Ureter (tissue), 1 donor: ENCODE results near the gene PLXDC2. TPM values are rescaled to one million over a fixed set of nuclear protein-coding genes. Genes with fewer than 3 reads are reported as not detected.

Experiments used
- DNase-seq: peaks from one replicate; pipeline ENCODE4 v3.0.0-alpha.2; 2020; ENCODE audit warnings: low spot score
- total RNA-seq: library from RNA; stranded (reverse); gene quantifications from one replicate; pipeline ENCODE4 v1.2.4, GENCODE V29; 2023
- donor health status: DM: yes; HTN: yes; CAD: no.

PLXDC2 gene
- total RNA-seq, 1 donor from 2014 or later, result 48.7 TPM

DNA sequence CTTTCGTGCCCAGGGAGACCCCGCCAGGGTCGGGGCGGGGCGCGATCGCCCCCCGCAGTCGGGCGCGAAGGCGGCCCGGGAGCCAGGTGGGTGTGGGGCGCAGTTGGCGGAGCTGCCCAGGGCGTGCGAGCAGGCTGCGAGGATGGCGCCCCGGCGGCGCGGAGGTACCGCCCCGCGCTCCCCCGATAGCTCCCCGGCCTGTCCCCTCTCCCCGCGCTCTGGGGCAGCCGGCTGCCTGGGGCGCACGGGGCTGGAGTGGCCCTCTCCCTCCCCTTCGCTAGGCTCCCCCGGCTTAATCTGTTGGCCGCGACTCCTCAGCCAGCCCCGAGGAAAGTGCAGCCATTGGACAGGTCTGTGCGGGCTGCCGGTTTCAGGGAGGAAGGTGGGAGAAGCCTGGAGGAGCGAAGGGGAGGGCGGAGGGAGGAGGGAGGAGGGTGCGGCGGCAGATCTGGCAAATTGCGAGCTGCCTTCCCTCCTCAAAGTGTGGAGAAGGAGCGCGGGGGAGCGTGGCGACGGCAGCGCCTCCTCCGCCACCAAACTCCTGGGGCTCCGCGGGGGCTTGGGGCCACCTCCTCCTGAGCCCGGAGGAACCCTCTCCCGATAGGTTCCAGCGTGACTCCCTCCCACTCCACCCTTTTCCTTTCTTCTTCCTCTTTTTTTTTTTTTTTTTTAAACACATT lies 361 bp upstream of the PLXDC2 start:
- peak; percentile 85 for DNase-seq

DNA sequence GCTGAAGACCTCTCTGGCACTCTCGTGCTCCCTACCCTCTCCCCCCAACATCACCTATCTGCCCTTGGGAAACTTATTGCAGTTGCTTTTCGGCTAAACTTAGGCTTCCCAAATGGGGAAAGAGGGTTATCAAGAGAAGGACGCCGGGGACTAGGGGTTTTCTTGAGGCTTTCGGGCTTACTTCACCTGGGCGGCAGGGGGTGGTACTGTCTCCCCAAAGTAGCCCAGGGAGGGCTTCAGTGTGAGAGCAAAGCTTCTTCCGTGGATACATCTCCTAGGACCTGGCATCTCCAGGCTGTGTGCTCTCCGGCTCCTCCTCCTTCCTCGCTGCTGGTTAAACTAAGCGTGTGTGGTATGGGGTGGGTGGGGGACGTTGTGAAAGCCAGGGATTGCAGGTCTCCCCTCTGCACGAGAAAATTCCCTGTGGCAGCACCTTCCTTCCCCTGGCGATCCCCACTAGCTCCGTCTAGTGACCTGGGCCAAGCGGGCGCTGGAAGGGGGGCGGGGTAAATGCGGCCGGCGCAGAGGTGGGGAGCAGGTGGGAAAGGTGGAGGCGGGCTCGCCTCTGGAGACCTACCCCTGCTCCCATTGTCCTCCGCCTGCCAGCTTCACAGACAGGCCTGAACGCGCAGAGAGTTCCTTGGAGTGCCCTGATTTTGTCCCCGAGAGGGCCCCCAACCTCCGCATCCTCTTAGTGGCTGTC lies 1.1 kb downstream of the PLXDC2 start:
- peak; percentile 50 for DNase-seq

DNA sequence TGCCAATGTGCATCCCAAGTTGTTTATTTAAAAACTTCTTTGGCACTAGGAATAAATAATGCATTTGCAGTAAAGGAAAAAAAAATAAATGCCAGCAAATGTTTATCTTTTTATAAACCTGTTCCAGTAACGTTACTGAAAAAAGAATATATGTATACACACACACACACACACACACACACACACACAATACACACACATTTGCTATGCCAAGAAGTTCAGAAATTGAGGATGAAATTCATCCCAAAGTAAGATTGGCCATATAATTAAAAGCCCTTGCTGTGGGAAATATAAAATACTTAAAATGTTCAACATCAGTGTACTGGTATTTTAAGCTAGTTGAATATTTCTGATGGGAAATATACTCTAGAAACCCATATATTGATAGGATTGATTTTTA lies 2.6 kb downstream of the PLXDC2 start:
- DNase-seq, result no peak

DNA sequence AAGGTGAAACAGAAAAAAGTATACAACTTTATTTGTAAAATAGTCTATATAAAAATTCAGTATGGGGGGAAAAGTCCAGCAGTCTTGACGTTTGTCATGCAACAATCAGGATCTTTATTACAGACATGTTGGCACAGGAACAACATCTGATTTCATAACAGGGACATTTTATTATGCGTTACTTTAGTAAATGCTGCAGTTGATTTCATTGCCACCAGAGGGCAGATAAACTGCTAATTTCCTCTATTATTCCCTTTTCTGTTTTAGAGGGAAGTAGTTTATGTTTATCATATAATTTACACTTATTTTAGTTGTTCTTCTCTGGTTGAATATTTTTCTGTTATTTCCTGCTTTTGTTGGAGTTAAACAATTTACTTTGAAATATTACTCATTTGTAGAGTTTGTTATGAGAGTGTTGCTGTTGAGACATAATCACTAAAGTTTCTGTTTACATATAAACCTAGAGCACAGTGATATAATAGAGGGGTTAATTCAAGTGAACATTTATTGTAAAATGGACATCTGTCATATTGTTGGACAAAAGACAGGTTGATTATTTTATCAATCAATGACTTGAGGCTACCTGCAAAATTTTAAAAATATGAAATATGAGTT lies 3.3 kb downstream of the PLXDC2 start:
- DNase-seq, result peak; percentile 61

DNA sequence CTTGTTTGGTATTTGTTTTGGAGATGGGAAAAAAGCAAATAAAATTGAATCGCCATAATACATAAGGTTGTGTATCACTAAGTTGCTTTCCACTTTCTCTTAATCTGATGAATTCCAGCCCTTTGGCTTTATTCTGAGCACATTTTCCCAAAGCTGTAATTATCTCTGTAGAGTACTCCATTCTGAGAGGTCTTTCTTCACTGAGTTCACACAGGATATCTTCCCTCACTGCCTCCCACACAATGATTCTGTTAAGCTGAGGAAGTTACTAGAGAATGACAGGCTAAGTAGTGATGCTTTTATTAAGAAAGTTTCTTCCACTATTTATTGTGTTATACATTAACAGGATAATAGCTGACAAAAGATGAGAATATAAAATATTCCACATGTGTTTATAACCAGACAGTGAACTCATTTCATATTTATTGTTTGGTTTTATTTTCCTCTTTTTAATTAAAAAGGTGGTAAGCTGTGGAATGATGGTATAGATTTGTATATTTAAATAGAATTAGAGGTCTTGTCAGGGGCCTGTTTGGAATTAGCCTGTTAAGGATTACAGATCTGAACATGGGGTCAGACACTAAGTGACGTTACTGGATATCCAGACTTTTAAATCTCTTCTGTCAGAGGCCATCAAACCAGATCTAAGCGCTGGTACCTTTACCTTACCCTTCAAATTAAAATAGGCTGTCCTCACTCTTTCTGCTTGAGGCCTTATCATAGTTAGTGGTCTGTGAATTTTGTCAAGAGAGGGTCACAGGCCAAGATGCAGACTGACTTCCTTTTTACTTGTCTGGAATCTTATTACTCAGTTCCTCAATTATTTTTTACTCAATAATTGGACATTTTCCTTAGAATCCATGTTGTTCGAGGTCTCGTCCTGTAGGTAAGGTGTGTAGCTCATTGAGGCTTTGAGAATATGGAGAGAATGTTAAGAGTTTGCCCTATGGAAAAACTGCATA lies 8.4 kb downstream of the PLXDC2 start:
- DNase-seq, result no peak

DNA sequence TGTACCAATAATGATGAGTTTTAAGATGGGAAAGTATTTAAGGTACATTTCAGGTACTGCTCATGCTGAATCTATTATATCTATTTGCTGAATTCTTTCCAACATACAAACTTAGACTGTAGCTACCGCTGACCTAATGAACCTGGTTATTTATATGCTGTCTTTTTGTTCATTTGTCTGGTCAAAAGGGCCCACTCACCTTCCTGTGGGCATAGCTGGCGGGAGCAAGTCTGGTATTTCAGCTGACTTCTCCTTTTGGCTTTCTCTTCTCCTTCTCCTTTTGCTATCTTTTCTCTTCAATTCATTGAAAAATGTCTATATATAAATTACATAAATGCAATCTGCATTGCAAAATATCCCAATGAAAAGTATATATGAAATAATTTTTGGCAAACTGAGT lies 9.5 kb downstream of the PLXDC2 start:
- DNase-seq, result no peak

DNA sequence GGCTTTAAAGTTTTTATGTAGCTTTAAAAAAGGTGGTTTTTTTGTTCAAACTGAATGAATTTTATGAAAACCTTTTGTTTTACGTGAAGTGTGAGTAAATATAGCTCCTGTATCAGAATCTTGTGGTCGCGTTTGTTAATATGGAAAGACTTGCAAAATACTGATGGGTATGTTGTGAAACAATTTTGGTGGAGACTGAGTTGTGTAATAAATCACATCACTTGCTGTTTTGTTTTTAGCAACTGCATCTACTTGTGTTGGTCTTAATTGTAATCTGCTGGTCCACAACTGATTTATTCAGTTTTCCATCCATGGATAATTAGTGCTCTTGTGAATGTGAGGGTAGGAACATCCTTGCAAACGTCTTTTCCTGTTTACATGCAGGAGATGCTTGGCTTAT lies 10.5 kb downstream of the PLXDC2 start:
- no peak for DNase-seq

DNA sequence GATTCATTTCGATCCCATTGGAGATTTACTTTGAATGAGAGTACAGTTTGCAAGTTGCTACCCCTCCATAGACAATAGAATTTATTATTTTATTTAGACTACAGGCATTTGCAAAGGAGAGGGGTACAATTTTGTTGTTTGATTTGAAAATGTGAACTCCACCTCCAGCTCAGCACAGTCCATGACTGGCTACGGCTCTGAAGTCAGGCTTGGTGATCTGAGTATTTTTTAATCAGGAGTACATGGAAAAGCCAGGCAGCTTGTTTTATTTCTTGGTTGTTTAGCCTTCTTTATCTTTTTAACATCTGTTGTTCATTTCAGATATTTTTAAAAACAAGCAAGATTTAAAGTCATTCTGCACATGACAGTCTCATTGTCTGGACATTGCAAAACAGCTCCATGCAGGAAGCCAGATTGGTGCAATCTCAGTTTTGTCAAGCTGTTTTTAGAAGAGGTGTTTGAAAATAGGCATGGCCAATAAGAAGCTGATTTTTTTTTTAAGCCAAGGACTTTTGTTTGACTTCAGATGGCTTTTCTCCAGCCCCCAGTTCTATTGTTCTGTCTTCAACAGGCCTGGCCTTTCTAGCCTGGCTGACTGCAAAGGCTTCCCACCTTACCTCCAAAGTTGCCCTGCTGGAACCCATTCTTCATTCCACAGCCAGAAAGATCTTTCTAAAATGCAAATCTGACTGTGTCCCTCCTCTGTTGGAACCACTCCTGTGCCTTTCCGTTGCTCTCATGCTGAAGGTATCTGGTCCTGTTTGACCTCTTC lies 12.2 kb downstream of the PLXDC2 start:
- no peak for DNase-seq

DNA sequence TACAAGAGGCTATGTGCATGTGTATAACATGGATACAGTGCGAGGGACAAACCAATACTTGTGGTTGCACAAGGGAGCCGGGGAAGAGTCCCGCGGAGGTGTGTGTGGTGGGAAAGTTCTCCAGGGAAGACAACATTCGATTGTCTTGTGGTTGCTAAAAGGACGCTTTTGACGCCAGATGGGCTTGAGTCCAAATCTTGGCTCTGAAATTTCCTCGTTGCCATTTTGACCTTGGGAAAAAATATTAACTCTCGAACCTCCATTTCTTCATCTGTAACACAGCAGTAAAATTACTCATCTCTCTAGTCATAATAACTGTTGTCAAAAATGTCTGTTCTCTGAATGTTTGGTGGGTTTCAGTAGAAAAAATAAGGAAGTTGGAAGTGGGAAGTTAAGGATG lies 16.5 kb downstream of the PLXDC2 start:
- no peak for DNase-seq

DNA sequence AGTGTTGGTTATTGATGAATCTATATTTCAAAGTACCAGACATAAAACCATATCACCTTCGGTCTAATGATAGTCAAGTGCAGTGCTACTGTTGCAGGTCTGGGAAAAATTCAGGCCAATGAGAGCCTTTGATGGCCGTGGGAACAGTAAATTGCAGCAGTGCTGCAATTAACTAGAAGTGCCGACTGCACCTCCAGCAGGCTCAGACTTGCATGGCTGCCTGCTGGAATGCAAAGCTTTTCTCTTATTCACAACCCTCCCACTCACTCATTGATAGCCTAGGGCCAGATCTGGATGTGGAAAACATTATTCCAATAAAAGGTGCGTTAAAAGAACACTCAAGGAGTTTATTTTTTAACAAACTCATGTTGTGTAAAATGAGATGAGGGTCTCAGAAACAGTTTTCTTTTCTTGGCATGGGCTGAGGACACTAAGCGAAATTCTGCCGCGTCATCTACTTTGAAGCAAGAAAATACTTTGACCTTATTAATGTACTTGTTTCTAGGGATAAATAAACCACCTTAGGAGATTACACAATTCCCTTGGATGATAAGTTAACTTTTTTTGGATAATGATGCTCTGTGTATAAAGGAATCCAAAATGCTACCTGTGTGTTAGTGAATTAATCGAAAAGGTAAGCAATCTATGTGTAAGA lies 17.1 kb downstream of the PLXDC2 start:
- DNase-seq, result no peak

DNA sequence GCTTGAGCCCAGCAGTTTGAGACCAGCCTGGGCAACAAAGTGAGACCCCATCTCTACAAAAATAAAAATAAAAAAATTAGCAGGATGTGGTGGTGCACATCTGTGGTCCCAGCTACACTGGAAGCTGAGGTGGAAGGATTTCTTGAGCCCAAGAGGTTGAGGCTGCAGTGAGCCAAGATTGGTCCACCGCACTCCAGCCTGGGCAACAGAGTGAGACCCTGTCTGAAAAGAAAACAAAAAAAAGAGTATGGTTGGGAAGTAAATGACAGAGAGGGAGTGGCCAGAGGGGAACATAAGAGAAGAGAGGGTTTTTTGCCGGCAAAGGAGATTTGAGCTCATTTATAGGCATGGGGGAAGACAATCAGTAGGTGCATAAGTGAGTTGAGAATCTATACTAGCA lies 19.7 kb downstream of the PLXDC2 start:
- DNase-seq, result no peak

DNA sequence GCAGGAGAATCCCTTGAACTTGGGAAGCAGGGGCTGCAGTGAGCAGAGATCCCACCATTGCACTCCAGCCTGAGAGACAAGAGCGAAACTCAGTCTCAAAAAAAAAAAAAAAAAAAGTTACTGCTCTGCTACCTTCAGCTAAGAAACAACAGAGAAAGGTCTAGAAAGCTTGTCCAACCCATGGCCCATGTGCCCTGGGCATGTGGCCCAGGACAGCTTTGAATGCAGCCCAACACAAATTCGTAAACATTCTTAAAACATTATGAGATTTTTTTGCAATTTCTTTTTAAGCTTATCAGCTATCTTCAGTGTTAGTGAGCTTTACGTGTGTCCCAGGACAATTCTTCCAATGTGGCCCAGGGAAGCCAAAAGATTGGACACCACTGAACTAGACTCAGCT lies 22.9 kb downstream of the PLXDC2 start:
- no peak for DNase-seq

DNA sequence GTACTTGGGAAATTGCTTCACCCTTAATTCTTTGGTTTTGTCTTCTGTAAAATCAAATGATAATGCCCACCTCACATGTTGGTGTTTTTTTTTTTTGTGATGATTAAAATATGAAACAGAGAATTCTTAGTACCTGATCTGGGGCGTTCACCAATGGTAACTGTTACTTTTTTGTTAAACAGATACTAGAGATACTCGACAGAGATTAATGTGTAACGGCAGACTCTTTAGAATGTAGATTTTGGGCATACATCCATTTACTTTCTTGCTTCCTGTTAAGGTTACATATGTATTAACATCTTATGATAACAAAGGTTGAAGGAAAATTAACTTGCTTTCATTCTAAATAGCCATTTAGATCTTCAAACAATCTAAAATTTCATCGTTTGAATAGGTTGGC lies 23.3 kb downstream of the PLXDC2 start:
- DNase-seq, result no peak

DNA sequence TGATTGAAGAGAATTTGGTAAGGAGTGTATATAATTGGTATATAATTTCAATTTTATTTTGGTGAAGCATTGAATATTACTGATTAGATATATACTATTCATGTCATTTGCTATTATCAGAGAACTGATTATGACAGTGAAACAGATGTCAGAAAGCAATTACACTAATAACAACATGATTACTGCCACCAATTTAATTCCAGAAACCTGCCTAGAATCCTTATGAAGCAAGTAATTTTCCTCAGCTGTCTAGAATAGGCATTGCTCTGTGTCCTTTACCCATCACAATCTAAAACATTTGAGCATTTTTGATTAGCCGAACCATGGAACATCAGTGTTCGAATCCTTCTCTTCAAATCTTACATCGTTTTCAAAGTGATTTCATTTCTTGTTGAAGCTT lies 24.5 kb downstream of the PLXDC2 start:
- no peak for DNase-seq

DNA sequence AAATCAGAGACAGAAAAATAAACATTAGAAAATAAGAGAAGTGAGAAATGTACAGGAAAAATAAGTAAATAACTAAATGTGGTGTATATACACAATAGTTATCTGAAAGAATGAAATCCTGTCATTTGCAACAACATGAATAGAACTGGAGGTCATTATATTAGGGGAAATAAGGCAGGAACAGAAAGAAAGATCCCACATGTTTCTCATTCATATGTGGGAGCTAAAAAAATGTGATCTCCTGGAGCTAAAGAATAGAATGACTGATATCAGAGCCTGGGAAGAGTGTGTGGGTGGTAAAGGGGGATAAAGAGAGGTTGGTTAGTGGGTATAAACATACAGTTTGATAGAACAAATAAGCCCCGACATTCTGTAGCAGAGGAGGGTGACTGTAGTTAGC lies 27.3 kb downstream of the PLXDC2 start:
- no peak for DNase-seq

DNA sequence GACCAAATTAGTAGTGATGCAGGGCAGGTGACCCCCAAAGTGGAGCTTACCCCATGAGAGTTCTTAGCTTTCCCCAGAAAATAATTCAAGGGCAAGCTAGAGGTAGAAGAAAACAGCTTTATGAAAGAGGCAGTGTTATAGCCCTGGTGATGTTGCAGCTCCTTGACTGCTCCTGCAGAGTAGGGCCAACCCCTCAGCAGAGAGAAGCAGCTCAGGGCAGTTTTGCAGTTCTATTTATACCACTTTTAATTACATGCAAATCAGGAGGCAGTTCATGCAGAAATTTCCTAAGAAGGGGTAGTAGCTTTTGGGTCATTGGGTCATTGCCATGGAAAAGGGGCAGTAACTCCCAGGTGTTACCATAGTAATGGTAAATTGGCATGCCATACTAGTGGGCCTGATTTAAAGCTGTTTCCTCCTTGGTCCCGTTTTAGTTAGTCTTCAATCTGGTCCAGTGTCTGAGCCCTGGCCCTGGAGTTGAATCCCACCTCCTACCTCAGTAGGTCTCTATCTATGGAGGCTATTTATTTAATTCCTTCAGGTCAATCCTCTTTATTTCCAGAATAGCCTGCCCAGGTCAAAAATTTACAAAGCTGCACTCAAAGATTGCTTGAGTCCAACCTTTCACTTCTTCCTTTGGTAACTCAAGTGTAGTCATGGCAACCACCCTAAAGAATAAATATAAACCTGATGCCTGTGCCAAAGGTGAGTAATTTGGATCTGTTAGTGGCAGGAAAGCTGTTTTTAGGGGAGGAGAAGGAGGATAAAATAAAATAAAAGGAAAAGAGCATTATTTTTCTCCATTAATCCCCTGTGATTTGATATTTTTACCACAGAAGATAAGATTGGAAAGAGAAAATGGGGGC lies 29.5 kb downstream of the PLXDC2 start:
- no peak for DNase-seq

DNA sequence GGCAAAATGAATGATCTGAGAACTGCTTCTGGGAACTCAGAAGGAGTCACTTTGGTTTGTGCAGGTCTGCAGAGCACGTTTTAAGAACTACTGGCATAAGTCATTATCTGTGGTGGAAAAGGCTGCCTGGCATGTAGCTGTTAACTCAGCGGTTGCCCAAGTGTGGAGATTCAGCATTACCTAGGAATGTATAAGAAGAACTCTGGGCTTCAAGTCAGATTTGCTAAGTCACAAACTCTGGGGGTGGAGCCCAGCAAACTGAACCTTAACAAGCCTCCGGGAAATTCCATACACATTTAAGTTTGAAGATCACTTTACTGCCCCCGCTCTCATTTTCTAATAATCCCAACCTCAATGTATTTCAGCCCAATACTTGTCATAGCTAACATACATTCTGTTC lies 31.1 kb downstream of the PLXDC2 start:
- no peak for DNase-seq

DNA sequence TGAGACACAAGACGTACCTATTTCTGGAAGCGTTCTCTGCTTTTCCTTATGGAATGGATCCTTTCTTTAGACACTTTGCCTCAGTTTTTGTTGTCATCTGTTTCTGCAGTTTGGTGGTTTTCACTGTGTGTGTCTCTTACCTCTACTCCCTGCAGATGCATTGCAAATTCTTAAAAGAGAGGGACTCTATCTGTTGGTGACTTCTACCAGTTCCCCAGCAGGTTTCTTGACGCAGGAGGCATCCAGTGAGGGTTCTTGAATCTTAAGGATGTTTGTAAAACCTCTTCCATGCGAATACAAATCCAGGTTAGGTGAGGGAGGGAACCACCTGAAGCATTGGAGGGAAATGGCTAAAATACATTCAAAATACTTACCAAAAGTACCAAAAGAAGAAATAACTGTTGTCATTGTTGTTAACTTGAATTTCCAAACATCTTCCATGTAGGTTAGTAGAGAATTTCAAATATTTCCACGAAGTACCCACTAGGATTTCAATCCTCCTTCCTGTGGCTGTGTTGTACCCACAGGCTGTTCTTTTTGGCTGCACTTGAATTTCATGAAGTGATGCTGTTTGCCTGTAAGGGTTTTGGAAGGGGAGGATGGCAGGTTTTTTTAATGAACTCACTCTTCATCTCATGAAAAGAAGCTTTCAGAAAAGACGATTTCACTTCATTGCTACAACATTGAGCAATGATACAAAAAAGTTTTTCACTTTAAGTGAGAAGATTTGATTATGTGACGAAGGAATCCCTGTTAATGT lies 32.2 kb downstream of the PLXDC2 start:
- no peak for DNase-seq

DNA sequence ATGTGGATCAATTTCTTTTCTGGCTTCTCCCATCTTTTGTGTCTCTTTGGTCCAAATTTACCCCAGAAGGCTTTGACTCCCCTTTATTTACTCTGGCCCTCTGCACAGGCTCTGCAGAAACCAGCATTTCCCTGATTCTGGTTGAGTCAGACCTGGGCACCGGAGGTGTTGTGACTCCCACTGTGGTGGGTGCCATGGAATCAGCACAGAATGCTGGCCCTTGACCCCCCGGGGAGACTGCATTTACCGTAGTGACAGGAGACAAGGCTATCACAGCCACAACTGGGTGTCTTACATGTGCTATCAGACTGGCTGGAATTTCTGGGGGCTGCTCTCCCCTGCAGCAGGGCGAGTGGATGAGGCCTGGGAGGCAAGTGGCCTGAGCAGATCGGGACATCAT lies 37.6 kb downstream of the PLXDC2 start:
- DNase-seq, result no peak
